ENCODE data around the gene PARP2.

PARP2 gene

GRCh38 chr14:20388159-20388558 is 44.7 kb downstream of the PARP2 start:
- Histone ChIP-seq H3K4me1 (ENCODE audit: insufficient read depth, low read length, severe bottlenecking) (no peaks in the 10 kb centered on the region), H3K9ac (ENCODE audit: low read length) (no peak overlapping the region), H4K20me1 (ENCODE audit: insufficient read depth, low read length) (no peaks in the 10 kb centered on the region), H3K9me2 (ENCODE audit: low read depth, low read length) (no peaks in the 10 kb centered on the region), H3K27ac (ENCODE audit: low read depth, low read length, poor library complexity, severe bottlenecking) (no peak overlapping the region), H3K4me2 (ENCODE audit: low read length) (no peak overlapping the region), H3K9me3 (ENCODE audit: low read length) (no peaks in the 10 kb centered on the region), H3K27me3 (ENCODE audit: insufficient read depth, low read length) (no peaks in the 10 kb centered on the region), H3K36me3 (ENCODE audit: insufficient read depth, low read length) (peaks cover 71% of the 10 kb centered on the region), H3F3A (ENCODE audit: insufficient read depth, low read length) (no peaks in the 10 kb centered on the region), H3K4me3 (ENCODE audit: low read depth, low read length, poor library complexity, severe bottlenecking) (no peak overlapping the region), H2AFZ (ENCODE audit: low read length) (no peak overlapping the region), H3K79me2 (ENCODE audit: insufficient read depth, low read length) (no peaks in the 10 kb centered on the region)
- TF ChIP-seq CTCF (IDR thresholded peaks at IDR 0.05; ENCODE audit: low read length) (no peak), EZH2 (IDR thresholded peaks at IDR 0.05; ENCODE audit: borderline replicate concordance, low read length) (no peak)

GRCh38 chr14:20391505-20391904 is 48.1 kb downstream of the PARP2 start:
- H3K4me2 ChIP-seq (ENCODE audit: low read length), result no peak overlapping the region
- H3K9me2 ChIP-seq (ENCODE audit: low read depth, low read length), result no peaks in the 10 kb centered on the region
- no peaks in the 10 kb centered on the region for H3F3A ChIP-seq (ENCODE audit: insufficient read depth, low read length)
- no peaks in the 10 kb centered on the region for H3K79me2 ChIP-seq (ENCODE audit: insufficient read depth, low read length)
- no peaks in the 10 kb centered on the region for H4K20me1 ChIP-seq (ENCODE audit: insufficient read depth, low read length)
- no peaks in the 10 kb centered on the region for H3K9me3 ChIP-seq (ENCODE audit: low read length)
- H3K9ac ChIP-seq (ENCODE audit: low read length), result no peak overlapping the region
- H3K4me3 ChIP-seq (ENCODE audit: low read depth, low read length, poor library complexity, severe bottlenecking), result no peak overlapping the region
- H3K27ac ChIP-seq (ENCODE audit: low read depth, low read length, poor library complexity, severe bottlenecking), result no peak overlapping the region
- H3K36me3 ChIP-seq (ENCODE audit: insufficient read depth, low read length), result peaks cover 63% of the 10 kb centered on the region
- H3K27me3 ChIP-seq (ENCODE audit: insufficient read depth, low read length), result no peaks in the 10 kb centered on the region
- TF ChIP-seq CTCF (IDR thresholded peaks at IDR 0.05; ENCODE audit: low read length), result no peak
- no peak for TF ChIP-seq EZH2 (IDR thresholded peaks at IDR 0.05; ENCODE audit: borderline replicate concordance, low read length)
- H3K4me1 ChIP-seq (ENCODE audit: insufficient read depth, low read length, severe bottlenecking), result no peaks in the 10 kb centered on the region
- H2AFZ ChIP-seq (ENCODE audit: low read length), result no peak overlapping the region

GRCh38 chr14:20397511-20397910 is 54.1 kb downstream of the PARP2 start:
- H3K27ac ChIP-seq (ENCODE audit: low read depth, low read length, poor library complexity, severe bottlenecking), result no peak overlapping the region
- TF ChIP-seq EZH2 (IDR thresholded peaks at IDR 0.05; ENCODE audit: borderline replicate concordance, low read length), result no peak
- TF ChIP-seq CTCF (IDR thresholded peaks at IDR 0.05; ENCODE audit: low read length), result no peak
- no peak overlapping the region for H3K9ac ChIP-seq (ENCODE audit: low read length)
- H3F3A ChIP-seq (ENCODE audit: insufficient read depth, low read length), result no peaks in the 10 kb centered on the region
- no peaks in the 10 kb centered on the region for H3K9me2 ChIP-seq (ENCODE audit: low read depth, low read length)
- no peaks in the 10 kb centered on the region for H4K20me1 ChIP-seq (ENCODE audit: insufficient read depth, low read length)
- H3K4me1 ChIP-seq (ENCODE audit: insufficient read depth, low read length, severe bottlenecking), result no peaks in the 10 kb centered on the region
- no peak overlapping the region for H3K4me2 ChIP-seq (ENCODE audit: low read length)
- no peak overlapping the region for H3K4me3 ChIP-seq (ENCODE audit: low read depth, low read length, poor library complexity, severe bottlenecking)
- peaks cover 47% of the 10 kb centered on the region for H3K36me3 ChIP-seq (ENCODE audit: insufficient read depth, low read length)
- H3K79me2 ChIP-seq (ENCODE audit: insufficient read depth, low read length), result no peaks in the 10 kb centered on the region
- H2AFZ ChIP-seq (ENCODE audit: low read length), result no peak overlapping the region
- H3K9me3 ChIP-seq (ENCODE audit: low read length), result no peaks in the 10 kb centered on the region
- H3K27me3 ChIP-seq (ENCODE audit: insufficient read depth, low read length), result no peaks in the 10 kb centered on the region

Measured in OCI-LY1 (cell line).